ENCODE data around the gene HMG20A.
A peak's percentile ranks its signal among the peaks of the same experiment; 100 is the strongest.
"Not testable (repeated sequence)": the region's sequence is repeated elsewhere in the genome, so short reads cannot be mapped to it uniquely, and the experiment has no call there.

The HMG20A gene

GRCh38 chr15:77398927-77399326 lies 21.8 kb upstream of the HMG20A start:
- ChIA-PET POLR2A (no interaction called here), CTCF (no interaction called here)
- no peak for DNase-seq (ENCODE audit: extremely low spot score)

GRCh38 chr15:77400258-77400657 lies 20.4 kb upstream of the HMG20A start:
- DNase-seq (ENCODE audit: extremely low spot score): no peak
- ChIA-PET POLR2A (no interaction called here), CTCF (no interaction called here)
- TF ChIP-seq SUZ12 (IDR thresholded peaks at IDR 0.05) (no peak), FOXK2 (IDR thresholded peaks at IDR 0.05) (no peak), LEF1 (IDR thresholded peaks at IDR 0.05; ENCODE audit: borderline replicate concordance) (no peak), HDGF (IDR thresholded peaks at IDR 0.05; ENCODE audit: borderline replicate concordance) (no peak), ZNF384 (IDR thresholded peaks at IDR 0.05) (no peak), TARDBP (IDR thresholded peaks at IDR 0.05) (no peak), FOXM1 (IDR thresholded peaks at IDR 0.05; ENCODE audit: borderline replicate concordance) (no peak), SP1 (IDR thresholded peaks at IDR 0.05) (no peak), L3MBTL2 (conservative IDR thresholded peaks at IDR 0.05) (no peak), CTBP1 (IDR thresholded peaks at IDR 0.05; ENCODE audit: borderline replicate concordance) (no peak), FOXA1 (IDR thresholded peaks at IDR 0.05) (no peak), NFRKB (IDR thresholded peaks at IDR 0.05) (no peak), ARNT (IDR thresholded peaks at IDR 0.05) (no peak), ELF4 (IDR thresholded peaks at IDR 0.05) (no peak)
- TF ChIP-seq, protein P1, sequence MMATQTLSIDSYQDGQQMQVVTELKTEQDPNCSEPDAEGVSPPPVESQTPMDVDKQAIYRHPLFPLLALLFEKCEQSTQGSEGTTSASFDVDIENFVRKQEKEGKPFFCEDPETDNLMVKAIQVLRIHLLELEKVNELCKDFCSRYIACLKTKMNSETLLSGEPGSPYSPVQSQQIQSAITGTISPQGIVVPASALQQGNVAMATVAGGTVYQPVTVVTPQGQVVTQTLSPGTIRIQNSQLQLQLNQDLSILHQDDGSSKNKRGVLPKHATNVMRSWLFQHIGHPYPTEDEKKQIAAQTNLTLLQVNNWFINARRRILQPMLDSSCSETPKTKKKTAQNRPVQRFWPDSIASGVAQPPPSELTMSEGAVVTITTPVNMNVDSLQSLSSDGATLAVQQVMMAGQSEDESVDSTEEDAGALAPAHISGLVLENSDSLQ (IDR thresholded peaks at IDR 0.05): no peak

More at GRCh38 chr15:77398927-77399326, 21.8 kb upstream of the HMG20A start:
- TF ChIP-seq ELF4 (IDR thresholded peaks at IDR 0.05): no peak
- TF ChIP-seq ARNT (IDR thresholded peaks at IDR 0.05): no peak
- no peak for TF ChIP-seq FOXM1 (IDR thresholded peaks at IDR 0.05; ENCODE audit: borderline replicate concordance)
- TF ChIP-seq, protein P1 (IDR thresholded peaks at IDR 0.05): no peak
- no peak for TF ChIP-seq L3MBTL2 (conservative IDR thresholded peaks at IDR 0.05)
- TF ChIP-seq SUZ12 (IDR thresholded peaks at IDR 0.05): no peak
- TF ChIP-seq NFRKB (IDR thresholded peaks at IDR 0.05): no peak
- TF ChIP-seq TARDBP (IDR thresholded peaks at IDR 0.05): no peak
- TF ChIP-seq BHLHE40 (IDR thresholded peaks at IDR 0.05; ENCODE audit: borderline replicate concordance): no peak
- TF ChIP-seq HDGF (IDR thresholded peaks at IDR 0.05; ENCODE audit: borderline replicate concordance): no peak
- TF ChIP-seq FOXK2 (IDR thresholded peaks at IDR 0.05): no peak
- no peak for TF ChIP-seq CTBP1 (IDR thresholded peaks at IDR 0.05; ENCODE audit: borderline replicate concordance)

- ChIA-PET POLR2A (no interaction called here), CTCF (no interaction called here)
- no peak for DNase-seq (ENCODE audit: extremely low spot score)
- TF ChIP-seq FOXK2 (IDR thresholded peaks at IDR 0.05): no peak
- no peak for TF ChIP-seq SUZ12 (IDR thresholded peaks at IDR 0.05)
- no peak for TF ChIP-seq L3MBTL2 (conservative IDR thresholded peaks at IDR 0.05)
- TF ChIP-seq LEF1 (IDR thresholded peaks at IDR 0.05; ENCODE audit: borderline replicate concordance): no peak
- TF ChIP-seq SP1 (IDR thresholded peaks at IDR 0.05): no peak
- TF ChIP-seq FOXM1 (IDR thresholded peaks at IDR 0.05; ENCODE audit: borderline replicate concordance): no peak
- no peak for TF ChIP-seq ZNF384 (IDR thresholded peaks at IDR 0.05)
- TF ChIP-seq NFRKB (IDR thresholded peaks at IDR 0.05): no peak
- TF ChIP-seq HDGF (IDR thresholded peaks at IDR 0.05; ENCODE audit: borderline replicate concordance): no peak
Observed at GRCh38 chr15:77402740-77403379, 17.8 kb upstream of the HMG20A start.

- DNase-seq (ENCODE audit: extremely low spot score); POLR2A ChIA-PET: not testable (repeated sequence)
Observed at GRCh38 chr15:77406173-77406759, 14.4 kb upstream of the HMG20A start.

GRCh38 chr15:77406846-77407245 lies 13.8 kb upstream of the HMG20A start:
- TF ChIP-seq FOXK2 (IDR thresholded peaks at IDR 0.05): no peak
- TF ChIP-seq ELF4 (IDR thresholded peaks at IDR 0.05): no peak
- TF ChIP-seq ARNT (IDR thresholded peaks at IDR 0.05): no peak
- no peak for TF ChIP-seq NFRKB (IDR thresholded peaks at IDR 0.05)
- no peak for DNase-seq (ENCODE audit: extremely low spot score)
- POLR2A ChIA-PET: no interaction called here
- CTCF ChIA-PET: no interaction called here

More at GRCh38 chr15:77406173-77406759, 14.4 kb upstream of the HMG20A start:
- CTCF ChIA-PET: not testable (repeated sequence)

GRCh38 chr15:77409259-77410156 lies 11.2 kb upstream of the HMG20A start:
- ChIA-PET CTCF (interaction anchor here (0.6 to 0.7 kb wide), 2 partner anchors 29 to 868 kb away, joined by 3 read pairs; no protein-coding TSS in a partner anchor), POLR2A (interaction anchor here (1.0 to 1.6 kb wide), 2 partner anchors 10 to 20 kb away, joined by 3 to 5 read pairs; no protein-coding TSS in a partner anchor)
- DNase-seq (ENCODE audit: extremely low spot score): no peak
- no peak for TF ChIP-seq ELF4 (IDR thresholded peaks at IDR 0.05)
- TF ChIP-seq, protein P1 (IDR thresholded peaks at IDR 0.05): peak; percentile 55; the same call in 1 of the 2 replicates

DNA sequence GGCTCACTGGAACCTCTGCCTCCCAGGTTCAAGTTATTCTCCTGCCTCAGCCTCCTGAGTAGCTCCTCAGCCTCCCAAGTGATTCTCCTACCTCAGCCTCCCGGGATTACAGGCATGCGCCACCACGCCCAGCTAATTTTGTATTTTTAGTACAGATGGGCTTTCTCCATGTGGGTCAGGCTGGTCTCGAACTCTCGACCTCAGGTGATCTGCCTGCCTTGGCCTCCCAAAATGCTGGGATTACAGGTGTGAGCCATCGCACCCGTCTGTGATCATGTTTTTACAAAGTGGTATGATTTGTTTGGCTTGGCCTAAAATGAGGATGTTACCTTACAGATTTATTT lies 10.6 kb upstream of the HMG20A start:
- CTCF ChIA-PET; DNase-seq (ENCODE audit: extremely low spot score): not testable (repeated sequence)
- POLR2A ChIA-PET: interaction anchor here (1.6 kb wide), 1 partner anchor 20 kb away, joined by 3 read pairs; no protein-coding TSS in a partner anchor

Data from HEK293T (cell line).